Measurements from ENCODE around the gene DUSP1. TPM values are rescaled to one million over a fixed set of nuclear protein-coding genes. Genes with fewer than 3 reads are reported as not detected.
A peak's percentile ranks its signal among the peaks of the same experiment; 100 is the strongest.

Gene DUSP1
- total RNA-seq, 1 donor from 2014 or later = 150 TPM

DNA sequence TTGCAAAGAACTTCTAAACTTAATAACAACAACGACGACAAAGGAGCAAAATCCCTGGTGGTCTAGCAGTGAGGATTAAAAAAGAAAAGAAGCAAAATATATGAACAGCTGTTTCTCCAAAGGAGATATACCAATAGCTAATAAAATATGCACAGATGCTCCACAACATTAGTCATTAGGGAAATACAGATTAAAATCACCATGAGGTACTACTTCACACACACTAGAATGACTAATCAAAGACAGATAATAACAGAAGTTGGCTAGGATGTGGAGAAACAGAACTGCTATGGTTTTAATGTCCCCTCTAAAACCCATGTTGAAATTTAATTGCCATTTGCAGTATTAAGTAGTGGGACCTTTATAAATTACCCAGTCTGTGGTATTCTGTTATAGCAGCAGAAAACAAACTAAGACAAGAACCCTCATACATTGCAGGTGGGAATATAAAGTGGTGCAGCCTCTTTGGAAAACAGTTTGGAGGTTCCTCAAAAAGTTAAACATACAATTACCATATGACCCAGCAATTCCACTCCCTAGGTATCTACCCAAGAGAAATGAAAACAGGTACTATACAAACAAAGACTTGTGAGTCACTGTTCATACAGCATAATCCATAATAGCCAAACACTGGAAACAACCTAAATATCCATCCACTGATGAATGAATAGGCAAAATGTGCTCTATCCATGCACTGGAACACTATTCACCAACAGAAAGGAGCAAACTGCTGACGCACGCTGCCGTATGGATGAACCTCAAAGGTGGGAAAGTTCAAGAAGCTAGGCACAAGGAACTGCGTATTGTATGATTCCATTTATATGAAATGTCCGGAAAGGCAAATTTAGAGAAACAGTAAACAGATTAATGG, 11.4 kb upstream of the DUSP1 start:
- Mint-ChIP-seq H3K36me3 (ENCODE audit: low read depth) (no peaks in the 10 kb centered on the region), H3K27me3 (ENCODE audit: low read depth) (no peaks in the 10 kb centered on the region), H3K9me3 (ENCODE audit: low read depth) (no peaks in the 10 kb centered on the region), H3K4me3 (ENCODE audit: unreplicated experiment) (no peak overlapping the region), H3K4me1 (ENCODE audit: low read depth) (peaks cover 24% of the 10 kb centered on the region), H3K27ac (ENCODE audit: unreplicated experiment) (no peak overlapping the region)
- no peak for TF ChIP-seq CTCF (IDR thresholded peaks at IDR 0.05)
- no peak for DNase-seq (ENCODE audit: low spot score)

GRCh38 chr5:172779691-172780341, 8.8 kb upstream of the DUSP1 start:
- no peaks in the 10 kb centered on the region for H3K36me3 Mint-ChIP-seq (ENCODE audit: low read depth)
- no peaks in the 10 kb centered on the region for H3K27me3 Mint-ChIP-seq (ENCODE audit: low read depth)
- H3K4me1 Mint-ChIP-seq (ENCODE audit: low read depth) = peaks cover 44% of the 10 kb centered on the region
- H3K4me3 Mint-ChIP-seq (ENCODE audit: unreplicated experiment) = no peak overlapping the region
- H3K9me3 Mint-ChIP-seq (ENCODE audit: low read depth) = no peaks in the 10 kb centered on the region
- no peak overlapping the region for H3K27ac Mint-ChIP-seq (ENCODE audit: unreplicated experiment)
- no peak for TF ChIP-seq CTCF (IDR thresholded peaks at IDR 0.05)
- no peak for DNase-seq (ENCODE audit: low spot score)

DNA sequence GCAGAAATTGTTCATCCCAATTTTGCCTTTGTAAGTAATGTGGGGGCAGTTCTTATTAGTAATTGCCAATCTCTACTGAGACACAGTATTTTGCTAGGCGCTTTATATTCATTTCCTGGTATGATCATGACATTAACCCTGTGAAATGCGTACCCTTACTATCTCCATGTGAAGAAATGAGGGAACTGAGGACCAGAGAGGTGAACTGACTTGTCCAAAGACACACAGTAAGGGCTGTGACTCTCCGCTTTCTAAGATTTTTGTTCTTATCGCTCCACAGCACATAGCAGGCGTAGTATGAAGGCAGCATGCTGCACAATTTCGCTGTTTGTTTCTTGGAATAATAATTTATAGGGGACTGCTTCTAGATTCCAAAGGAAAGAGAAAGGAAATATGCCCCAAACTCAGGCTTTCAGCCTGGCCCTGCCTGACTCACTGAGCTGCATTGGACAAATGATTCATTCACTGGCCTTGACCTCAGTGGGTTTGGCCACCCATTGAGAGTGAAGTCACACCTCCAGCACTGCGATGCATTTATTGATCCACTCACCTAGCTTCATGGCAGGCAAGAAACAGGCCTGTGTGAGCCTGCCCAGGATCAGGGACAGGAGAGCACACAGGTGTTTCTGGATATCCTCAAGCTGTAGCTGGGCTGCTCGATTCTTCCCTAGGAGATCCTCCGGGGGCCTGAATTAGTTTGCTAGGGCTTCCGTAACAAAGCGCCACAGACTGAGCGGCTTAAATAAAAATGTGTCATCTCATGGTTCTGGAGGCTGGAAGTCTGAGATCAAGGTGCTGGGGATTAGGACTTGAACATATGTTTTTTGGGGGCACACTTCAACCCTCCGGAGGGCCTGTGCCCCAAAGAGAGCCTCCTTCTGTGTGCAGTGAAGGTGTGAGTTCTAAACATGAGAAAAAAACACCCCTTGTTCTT, 7.2 kb upstream of the DUSP1 start:
- no peak for TF ChIP-seq CTCF (IDR thresholded peaks at IDR 0.05)

GRCh38 chr5:172776235-172776594, 5.2 kb upstream of the DUSP1 start:
- no peaks in the 10 kb centered on the region for H3K36me3 Mint-ChIP-seq (ENCODE audit: low read depth)
- peak overlapping the region; percentile 57 for H3K27ac Mint-ChIP-seq (ENCODE audit: unreplicated experiment)
- DNase-seq (ENCODE audit: low spot score) = no peak
- peaks cover 68% of the 10 kb centered on the region for H3K4me1 Mint-ChIP-seq (ENCODE audit: low read depth)
- TF ChIP-seq CTCF (IDR thresholded peaks at IDR 0.05) = no peak
- no peak overlapping the region for H3K4me3 Mint-ChIP-seq (ENCODE audit: unreplicated experiment)
- H3K9me3 Mint-ChIP-seq (ENCODE audit: low read depth) = no peaks in the 10 kb centered on the region
- no peaks in the 10 kb centered on the region for H3K27me3 Mint-ChIP-seq (ENCODE audit: low read depth)

More for the DNA sequence above, 7.2 kb upstream of the DUSP1 start:
- Mint-ChIP-seq H3K4me3 (ENCODE audit: unreplicated experiment) (no peak overlapping the region), H3K4me1 (ENCODE audit: low read depth) (peaks cover 61% of the 10 kb centered on the region), H3K27ac (ENCODE audit: unreplicated experiment) (peak overlapping the region; percentile 93), H3K27me3 (ENCODE audit: low read depth) (no peaks in the 10 kb centered on the region), H3K36me3 (ENCODE audit: low read depth) (no peaks in the 10 kb centered on the region), H3K9me3 (ENCODE audit: low read depth) (no peaks in the 10 kb centered on the region)
- no peak for DNase-seq (ENCODE audit: low spot score)
